ENCODE results near the gene ENTREP3. TPM values are rescaled to one million over a fixed set of nuclear protein-coding genes. Genes with fewer than 3 reads are reported as not detected.

Gene ENTREP3
- total and polyA plus RNA-seq, 8 donors = 17.1 to 33.5 (median 22.0) TPM

GRCh38 chr1:155208541-155209311 is 46.6 kb downstream of the ENTREP3 start, which contains the start of gene MTX1:
MTX1 (plus strand) TSS chr1:155208695; CDS start chr1:155208805, 110 bp downstream.
- H3K36me3 ChIP-seq = peaks cover 0 to 8% of the 10 kb centered on the region in 2 donors
- intact Hi-C loops (cut with DNase I) = no loop called here

GRCh38 chr1:155207806-155208540 is 47.3 kb downstream of the ENTREP3 start, which contains the start of gene THBS3:
THBS3 (minus strand) TSS chr1:155207897; CDS start chr1:155207876, 21 bp downstream.
- Histone ChIP-seq H3K4me3 (peak within 1 kb of the TSS; percentile 75 to 78), H3K27me3 (no peaks in the 10 kb centered on the region), H3K27ac (peak within 1 kb of the TSS; percentile 98 to 100), H3K36me3 (peaks cover 0 to 8% of the 10 kb centered on the region in 2 donors), H3K9me3 (no peaks in the 10 kb centered on the region), H3K4me1 (peaks cover 20 to 37% of the 10 kb centered on the region in 2 donors)
- peak; percentile 12 for ATAC-seq
- DNase-seq = peak in 1 of 4 donors; percentile 53
- TF ChIP-seq CTCF (IDR thresholded peaks at IDR 0.05) = no peak
- intact Hi-C loops (cut with DNase I) = no loop called here

More at GRCh38 chr1:155208541-155209311, 46.6 kb downstream of the ENTREP3 start, which contains the start of gene MTX1:
- peak; percentile 91 to 96 (median 94) for DNase-seq
- no peaks in the 10 kb centered on the region for H3K9me3 ChIP-seq
- TF ChIP-seq CTCF (IDR thresholded peaks at IDR 0.05) = no peak
- H3K4me1 ChIP-seq = peaks cover 20 to 37% of the 10 kb centered on the region in 2 donors
- peak within 1 kb of the TSS; percentile 75 to 78 for H3K4me3 ChIP-seq
- H3K27ac ChIP-seq = peak within 1 kb of the TSS; percentile 98 to 100
- peak; percentile 87 for ATAC-seq
- no peaks in the 10 kb centered on the region for H3K27me3 ChIP-seq

GRCh38 chr1:155206891-155207805 is 48.1 kb downstream of the ENTREP3 start:
- intact Hi-C loops (cut with DNase I) = no loop called here
- DNase-seq (peak; percentile 56 to 93 (median 85)), ATAC-seq (peak; percentile 50)
- Histone ChIP-seq H3K36me3 (peaks cover 0 to 7% of the 10 kb centered on the region in 2 donors), H3K4me3 (peak overlapping the region; percentile 15 to 75), H3K27me3 (no peaks in the 10 kb centered on the region), H3K9me3 (no peaks in the 10 kb centered on the region), H3K4me1 (peaks cover 20 to 37% of the 10 kb centered on the region in 2 donors), H3K27ac (peak overlapping the region; percentile 98 to 100)
- peak; percentile 64 to 79 for TF ChIP-seq CTCF (IDR thresholded peaks at IDR 0.05)

- TF ChIP-seq CTCF (IDR thresholded peaks at IDR 0.05) = no peak
- ATAC-seq = no peak
- intact Hi-C loops (cut with DNase I) = no loop called here
Observed at GRCh38 chr1:155205969-155206593, 49.2 kb downstream of the ENTREP3 start.

More at GRCh38 chr1:155205969-155206593, 49.2 kb downstream of the ENTREP3 start:
- H3K27ac ChIP-seq = no peak overlapping the region
- peak in 1 of 4 donors; percentile 5 for DNase-seq
- no peak overlapping the region for H3K4me3 ChIP-seq
- no peaks in the 10 kb centered on the region for H3K9me3 ChIP-seq
- peaks cover 20 to 37% of the 10 kb centered on the region in 2 donors for H3K4me1 ChIP-seq
- no peaks in the 10 kb centered on the region for H3K36me3 ChIP-seq
- no peaks in the 10 kb centered on the region for H3K27me3 ChIP-seq

Measured in left lung (tissue), 10 donors.